Measurements from ENCODE around the gene LARP6.

LARP6 gene

GRCh38 chr15:70879401-70879800 is 25.4 kb upstream of the LARP6 start:
- Histone ChIP-seq H3K9ac (ENCODE audit: low read depth, low read length, poor library complexity, severe bottlenecking) (no peak overlapping the region), H3K4me1 (ENCODE audit: insufficient read depth, low read length, poor library complexity, severe bottlenecking) (no peaks in the 10 kb centered on the region), H3K9me3 (ENCODE audit: insufficient read depth, low read depth, low read length) (no peaks in the 10 kb centered on the region), H2AFZ (ENCODE audit: low read length) (no peak overlapping the region), H3K79me2 (ENCODE audit: insufficient read depth, low read length) (no peaks in the 10 kb centered on the region), H4K20me1 (ENCODE audit: insufficient read depth, low read length, poor library complexity, severe bottlenecking) (no peaks in the 10 kb centered on the region), H3K4me2 (ENCODE audit: low read depth, low read length, poor library complexity, severe bottlenecking) (no peak overlapping the region), H3F3A (ENCODE audit: low read depth) (no peaks in the 10 kb centered on the region), H3K27me3 (ENCODE audit: insufficient read depth, low read length, poor library complexity, severe bottlenecking) (no peaks in the 10 kb centered on the region), H3K36me3 (ENCODE audit: insufficient read depth, low read length) (no peaks in the 10 kb centered on the region), H3K4me3 (ENCODE audit: low read length, poor library complexity, severe bottlenecking) (no peak overlapping the region), H3K9me2 (replicated peaks; ENCODE audit: low read depth, low read length) (no peaks in the 10 kb centered on the region)
- TF ChIP-seq EZH2phosphoT487 (IDR thresholded peaks at IDR 0.05; ENCODE audit: borderline replicate concordance) (no peak), CTCF (conservative IDR thresholded peaks at IDR 0.05; ENCODE audit: low read length) (no peak)

DNA sequence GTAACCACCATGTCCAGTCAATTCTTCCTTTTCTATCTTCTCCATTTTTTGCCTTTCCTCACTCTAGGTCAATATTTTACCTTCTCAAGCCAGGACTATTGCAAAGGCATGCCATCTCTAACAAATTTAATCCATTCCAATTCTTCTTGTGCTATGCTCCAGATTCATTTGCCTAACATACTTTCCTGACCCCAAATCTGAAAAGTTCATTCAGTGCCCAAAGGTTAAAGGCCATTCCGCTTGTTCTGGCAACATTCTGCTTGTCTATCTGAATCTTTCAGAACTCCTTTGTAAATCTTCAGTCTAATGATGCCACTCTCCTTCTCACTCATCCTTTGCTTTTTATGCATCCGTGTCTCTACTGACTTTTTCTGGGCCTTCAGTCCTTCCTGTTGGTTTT is 22.7 kb upstream of the LARP6 start:
- Histone ChIP-seq H3F3A (ENCODE audit: low read depth) (no peaks in the 10 kb centered on the region), H3K36me3 (ENCODE audit: insufficient read depth, low read length) (no peaks in the 10 kb centered on the region), H3K4me1 (ENCODE audit: insufficient read depth, low read length, poor library complexity, severe bottlenecking) (no peaks in the 10 kb centered on the region), H3K4me2 (ENCODE audit: low read depth, low read length, poor library complexity, severe bottlenecking) (no peak overlapping the region), H3K9me3 (ENCODE audit: insufficient read depth, low read depth, low read length) (no peaks in the 10 kb centered on the region), H3K27me3 (ENCODE audit: insufficient read depth, low read length, poor library complexity, severe bottlenecking) (no peaks in the 10 kb centered on the region), H4K20me1 (ENCODE audit: insufficient read depth, low read length, poor library complexity, severe bottlenecking) (no peaks in the 10 kb centered on the region), H3K79me2 (ENCODE audit: insufficient read depth, low read length) (no peaks in the 10 kb centered on the region), H2AFZ (ENCODE audit: low read length) (0 out of 2 replicates have a peak overlapping the region, but pooled peaks have one; percentile 17), H3K4me3 (ENCODE audit: low read length, poor library complexity, severe bottlenecking) (no peak overlapping the region), H3K9me2 (replicated peaks; ENCODE audit: low read depth, low read length) (no peaks in the 10 kb centered on the region), H3K9ac (ENCODE audit: low read depth, low read length, poor library complexity, severe bottlenecking) (no peak overlapping the region)
- TF ChIP-seq EZH2phosphoT487 (IDR thresholded peaks at IDR 0.05; ENCODE audit: borderline replicate concordance) (no peak), CTCF (conservative IDR thresholded peaks at IDR 0.05; ENCODE audit: low read length) (no peak)

DNA sequence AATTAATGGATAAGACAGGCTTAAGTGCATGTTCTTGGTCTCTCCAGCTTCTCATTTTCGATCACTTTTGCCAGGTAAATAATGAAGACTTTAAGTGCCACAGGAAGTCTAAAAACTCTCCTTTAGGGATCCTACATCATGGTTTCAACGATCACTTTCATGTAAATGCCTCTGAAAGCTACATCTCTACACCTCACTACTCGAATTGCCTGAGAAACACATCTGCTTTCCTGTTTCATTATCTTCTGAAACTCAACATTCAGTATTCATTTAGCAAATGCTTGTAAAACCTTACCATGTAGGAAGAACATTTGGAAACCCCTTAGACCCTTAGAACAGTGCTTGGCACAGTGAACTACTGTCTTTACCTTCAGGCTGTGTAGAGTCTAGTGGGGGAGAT is 22.1 kb upstream of the LARP6 start:
- Histone ChIP-seq H3F3A (ENCODE audit: low read depth) (no peaks in the 10 kb centered on the region), H2AFZ (ENCODE audit: low read length) (no peak overlapping the region), H3K27me3 (ENCODE audit: insufficient read depth, low read length, poor library complexity, severe bottlenecking) (no peaks in the 10 kb centered on the region), H3K4me2 (ENCODE audit: low read depth, low read length, poor library complexity, severe bottlenecking) (no peak overlapping the region), H3K9ac (ENCODE audit: low read depth, low read length, poor library complexity, severe bottlenecking) (no peak overlapping the region), H3K4me1 (ENCODE audit: insufficient read depth, low read length, poor library complexity, severe bottlenecking) (no peaks in the 10 kb centered on the region), H3K79me2 (ENCODE audit: insufficient read depth, low read length) (no peaks in the 10 kb centered on the region), H3K9me2 (replicated peaks; ENCODE audit: low read depth, low read length) (no peaks in the 10 kb centered on the region), H3K36me3 (ENCODE audit: insufficient read depth, low read length) (no peaks in the 10 kb centered on the region), H4K20me1 (ENCODE audit: insufficient read depth, low read length, poor library complexity, severe bottlenecking) (no peaks in the 10 kb centered on the region), H3K4me3 (ENCODE audit: low read length, poor library complexity, severe bottlenecking) (no peak overlapping the region), H3K9me3 (ENCODE audit: insufficient read depth, low read depth, low read length) (no peaks in the 10 kb centered on the region)
- TF ChIP-seq EZH2phosphoT487 (IDR thresholded peaks at IDR 0.05; ENCODE audit: borderline replicate concordance) (no peak), CTCF (conservative IDR thresholded peaks at IDR 0.05; ENCODE audit: low read length) (no peak)

Data from Loucy (cell line).